PC-3 (cell line): ENCODE data around the gene CNTNAP2.

Experiments used
- CTCF ChIP-seq: fragments of 300-600 bp; sonication (generic); conservative IDR thresholded peaks from 2 replicates; pipeline ENCODE4 v1.5.1; 2017; ENCODE audit warnings: antibody characterized with exemption, low read depth, mild to moderate bottlenecking, low read length
- EZH2 ChIP-seq: fragments of 300-600 bp; sonication (generic); IDR thresholded peaks from one replicate; pipeline ENCODE4 v1.6.1; 2017; ENCODE audit warnings: antibody characterized with exemption, mild to moderate bottlenecking, low read length; ENCODE audit not compliant: unreplicated experiment

GRCh38 chr7:146862415-146862814 is 745.8 kb downstream of the CNTNAP2 start:
- TF ChIP-seq CTCF (no peak), EZH2 (no peak)
